GM12892 (cell line): ENCODE results near the gene NAXE.

Experiments used
- DNase-seq: peaks from one replicate; pipeline ENCODE4 v3.0.0; 2011; ENCODE audit not compliant: insufficient read length
- FAIRE-seq: peaks from 2 replicates; lab custom pipeline; 2011; peaks lifted over from hg19 to GRCh38; lab: Jason Lieb, UNC
- POLR2A ChIP-seq: IDR thresholded peaks from 2 replicates; pipeline ENCODE4 v1.6.1; 2011; ENCODE audit warnings: low read depth, low read length, control low read depth
- POLR2AphosphoS5 ChIP-seq: IDR thresholded peaks from 2 replicates; pipeline ENCODE4 v1.6.1; 2011; ENCODE audit warnings: low read depth, low read length, control low read depth
- TAF1 ChIP-seq: IDR thresholded peaks from 2 replicates; pipeline ENCODE4 v1.6.1; 2011; ENCODE audit warnings: low read depth, mild to moderate bottlenecking, control low read depth, low read length, borderline replicate concordance

NAXE gene

GRCh38 chr1:156589546-156589945 lies 2.0 kb upstream of the NAXE start:
- FAIRE-seq (no peak), DNase-seq (no peak)
- no peak for TF ChIP-seq POLR2A
- TF ChIP-seq TAF1: no peak
- TF ChIP-seq POLR2AphosphoS5: no peak

- no peak for FAIRE-seq
- no peak; the same call in 1 of the 2 replicates for TF ChIP-seq POLR2A
- DNase-seq: no peak
These were observed 1.0 kb upstream of the NAXE start for GRCh38 chr1:156590326-156591180.

GRCh38 chr1:156591181-156591431 lies 470 bp upstream of the NAXE start:
- FAIRE-seq: no peak
- DNase-seq: no peak
- no peak for TF ChIP-seq POLR2AphosphoS5
- no peak for TF ChIP-seq TAF1
- TF ChIP-seq POLR2A: no peak

- TF ChIP-seq TAF1 (no peak), POLR2A (peak; percentile 25; the same call in 1 of the 2 replicates), POLR2AphosphoS5 (peak; percentile 34; the same call in 1 of the 2 replicates)
- DNase-seq (no peak), FAIRE-seq (peak; percentile 78)
These were observed 758 bp downstream of the NAXE start for GRCh38 chr1:156592158-156592909.

- FAIRE-seq (no peak), DNase-seq (no peak)
- TF ChIP-seq POLR2A (no peak), POLR2AphosphoS5 (0 out of 2 replicates have a peak, but pooled peaks have one; percentile 19)
These were observed 1.5 kb downstream of the NAXE start for GRCh38 chr1:156592910-156593660.

GRCh38 chr1:156593661-156593989 lies 2.0 kb downstream of the NAXE start:
- FAIRE-seq (no peak), DNase-seq (no peak)
- no peak for TF ChIP-seq TAF1
- no peak for TF ChIP-seq POLR2AphosphoS5
- no peak for TF ChIP-seq POLR2A

- TF ChIP-seq TAF1 (no peak), POLR2AphosphoS5 (no peak; the same call in 1 of the 2 replicates), POLR2A (no peak)
- FAIRE-seq (no peak), DNase-seq (no peak)
These were observed 2.6 kb downstream of the NAXE start for GRCh38 chr1:156594190-156594589.

GRCh38 chr1:156595016-156595415 lies 3.4 kb downstream of the NAXE start:
- FAIRE-seq (no peak), DNase-seq (no peak)
- no peak for TF ChIP-seq POLR2A
- no peak; the same call in 1 of the 2 replicates for TF ChIP-seq POLR2AphosphoS5
- no peak for TF ChIP-seq TAF1

- no peak for DNase-seq
- FAIRE-seq: no peak
- TF ChIP-seq TAF1 (no peak), POLR2AphosphoS5 (no peak), POLR2A (no peak)
These were observed 4.8 kb downstream of the NAXE start for GRCh38 chr1:156596426-156596825.

- no peak for TF ChIP-seq TAF1
- TF ChIP-seq POLR2A: no peak
- no peak for TF ChIP-seq POLR2AphosphoS5
- FAIRE-seq (no peak), DNase-seq (no peak)
These were observed 6.5 kb downstream of the NAXE start for GRCh38 chr1:156598125-156598524.

GRCh38 chr1:156598731-156599432 lies 7.3 kb downstream of the NAXE start:
- TF ChIP-seq POLR2A (no peak), POLR2AphosphoS5 (no peak), TAF1 (no peak)
- no peak for DNase-seq
- FAIRE-seq: no peak
